ENCODE data around the gene STARD10. TPM values are rescaled to one million over a fixed set of nuclear protein-coding genes. Genes with fewer than 3 reads are reported as not detected.

The STARD10 gene, protein sequence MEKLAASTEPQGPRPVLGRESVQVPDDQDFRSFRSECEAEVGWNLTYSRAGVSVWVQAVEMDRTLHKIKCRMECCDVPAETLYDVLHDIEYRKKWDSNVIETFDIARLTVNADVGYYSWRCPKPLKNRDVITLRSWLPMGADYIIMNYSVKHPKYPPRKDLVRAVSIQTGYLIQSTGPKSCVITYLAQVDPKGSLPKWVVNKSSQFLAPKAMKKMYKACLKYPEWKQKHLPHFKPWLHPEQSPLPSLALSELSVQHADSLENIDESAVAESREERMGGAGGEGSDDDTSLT
- 25.8 TPM for polyA plus RNA-seq (2013, experiment 1 of 4)
- 21.9 TPM for polyA plus RNA-seq (2013, experiment 2 of 4)
- 22.1 TPM for polyA plus RNA-seq (2013, experiment 3 of 4)
- 29.3 TPM for polyA plus RNA-seq (2013, experiment 4 of 4)

GRCh38 chr11:72793425-72794367, at the start of gene STARD10:
Gene STARD10 (minus strand): TSS chr11:72794047. CDS start chr11:72781181, 12,866 bp downstream.
- WGBS, 2 experiments, result 2% methylated on average over 55 of the region's 55 CpGs
- no peaks in the 10 kb centered on the region for H3K27me3 ChIP-seq (ENCODE audit: control insufficient read depth, insufficient read depth, low read length, poor library complexity, severe bottlenecking)
- peak within 1 kb of the TSS; percentile 87 for H3K4me3 ChIP-seq (ENCODE audit: insufficient read depth, low read depth, low read length)
- H3K27ac ChIP-seq (ENCODE audit: insufficient read depth, low read depth, low read length, poor library complexity, severe bottlenecking), result peak within 1 kb of the TSS; percentile 89
- H3K4me1 ChIP-seq (ENCODE audit: control insufficient read depth, insufficient read depth, low read length), result peaks cover 8% of the 10 kb centered on the region
- no peaks in the 10 kb centered on the region for H3K36me3 ChIP-seq (ENCODE audit: control insufficient read depth, insufficient read depth, low read length)
- no peaks in the 10 kb centered on the region for H3K9me3 ChIP-seq (ENCODE audit: control insufficient read depth, low read length)

DNA sequence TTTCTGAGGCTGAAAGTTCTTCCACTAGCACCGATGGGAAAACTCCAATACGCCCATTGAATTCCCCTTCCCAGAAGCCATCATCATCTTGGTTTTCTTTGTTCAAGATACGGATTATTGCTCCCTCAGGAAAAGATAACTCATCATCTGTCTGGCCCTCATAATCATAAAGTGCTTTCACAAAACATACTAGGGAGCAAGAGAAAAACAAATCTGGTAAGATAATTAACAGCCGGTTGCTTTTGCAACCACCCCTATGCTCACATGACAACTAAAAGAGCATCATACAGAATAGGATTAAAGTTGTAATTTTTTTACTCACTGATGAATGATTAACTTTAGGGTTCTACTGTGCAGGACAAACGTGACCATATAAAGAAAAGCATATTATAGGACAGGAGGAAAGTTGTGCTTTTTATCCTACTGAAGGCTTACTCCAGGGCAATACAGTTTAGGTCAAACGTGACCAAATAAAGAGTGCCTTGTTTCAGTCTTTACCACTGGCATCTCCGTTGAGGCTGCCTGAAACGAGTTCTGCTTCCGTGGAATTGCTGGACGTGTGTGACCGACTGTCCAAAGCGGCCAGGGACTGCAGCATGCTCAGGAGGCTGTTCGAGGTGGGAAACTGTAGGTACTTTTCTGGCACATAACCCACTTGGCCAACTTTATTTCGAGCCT, 48.9 kb upstream of the STARD10 start:
- no peak overlapping the region for H3K27ac ChIP-seq (ENCODE audit: insufficient read depth, low read depth, low read length, poor library complexity, severe bottlenecking)
- 94 to 96% methylated on average over 14 of the region's 14 CpGs for WGBS, 2 experiments

GRCh38 chr11:72842126-72842525, 48.3 kb upstream of the STARD10 start:
- H3K27ac ChIP-seq (ENCODE audit: insufficient read depth, low read depth, low read length, poor library complexity, severe bottlenecking), result no peak overlapping the region
- no peaks in the 10 kb centered on the region for H3K4me1 ChIP-seq (ENCODE audit: control insufficient read depth, insufficient read depth, low read length)
- 96 to 99% methylated on average over 4 to 5 of the region's 5 CpGs for WGBS, 2 experiments
- no peaks in the 10 kb centered on the region for H3K9me3 ChIP-seq (ENCODE audit: control insufficient read depth, low read length)
- H3K36me3 ChIP-seq (ENCODE audit: control insufficient read depth, insufficient read depth, low read length), result peaks cover 5% of the 10 kb centered on the region
- no peaks in the 10 kb centered on the region for H3K27me3 ChIP-seq (ENCODE audit: control insufficient read depth, insufficient read depth, low read length, poor library complexity, severe bottlenecking)
- no peak overlapping the region for H3K4me3 ChIP-seq (ENCODE audit: insufficient read depth, low read depth, low read length)

More for the DNA sequence above, 48.9 kb upstream of the STARD10 start:
- H3K36me3 ChIP-seq (ENCODE audit: control insufficient read depth, insufficient read depth, low read length), result no peaks in the 10 kb centered on the region
- H3K4me3 ChIP-seq (ENCODE audit: insufficient read depth, low read depth, low read length), result no peak overlapping the region
- no peaks in the 10 kb centered on the region for H3K27me3 ChIP-seq (ENCODE audit: control insufficient read depth, insufficient read depth, low read length, poor library complexity, severe bottlenecking)
- H3K9me3 ChIP-seq (ENCODE audit: control insufficient read depth, low read length), result no peaks in the 10 kb centered on the region
- H3K4me1 ChIP-seq (ENCODE audit: control insufficient read depth, insufficient read depth, low read length), result no peaks in the 10 kb centered on the region

DNA sequence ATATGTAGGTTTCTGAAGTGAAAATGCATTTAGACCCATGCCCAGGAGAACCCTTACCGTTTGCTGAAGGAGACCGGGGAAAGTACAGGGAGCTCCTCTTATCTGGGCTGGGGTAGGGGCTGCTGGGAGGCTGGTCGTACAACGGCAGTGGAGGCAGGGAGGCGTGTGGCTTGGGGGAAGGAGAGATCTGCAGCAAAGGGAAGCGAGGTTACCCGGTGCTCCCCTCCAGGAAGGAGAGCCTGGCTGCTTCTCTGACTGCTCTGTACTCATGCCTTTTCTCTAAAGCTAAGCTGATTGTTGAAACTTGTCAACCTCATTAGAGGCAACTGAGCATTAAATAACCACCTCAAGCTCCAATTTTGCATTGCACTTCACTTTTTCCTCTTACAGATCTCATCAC, 47.5 kb upstream of the STARD10 start:
- Histone ChIP-seq H3K36me3 (ENCODE audit: control insufficient read depth, insufficient read depth, low read length) (peaks cover 5% of the 10 kb centered on the region), H3K4me1 (ENCODE audit: control insufficient read depth, insufficient read depth, low read length) (no peaks in the 10 kb centered on the region), H3K27me3 (ENCODE audit: control insufficient read depth, insufficient read depth, low read length, poor library complexity, severe bottlenecking) (no peaks in the 10 kb centered on the region), H3K9me3 (ENCODE audit: control insufficient read depth, low read length) (no peaks in the 10 kb centered on the region), H3K27ac (ENCODE audit: insufficient read depth, low read depth, low read length, poor library complexity, severe bottlenecking) (no peak overlapping the region), H3K4me3 (ENCODE audit: insufficient read depth, low read depth, low read length) (no peak overlapping the region)
- WGBS, 2 experiments, result 85 to 89% methylated on average over 7 of the region's 7 CpGs

DNA sequence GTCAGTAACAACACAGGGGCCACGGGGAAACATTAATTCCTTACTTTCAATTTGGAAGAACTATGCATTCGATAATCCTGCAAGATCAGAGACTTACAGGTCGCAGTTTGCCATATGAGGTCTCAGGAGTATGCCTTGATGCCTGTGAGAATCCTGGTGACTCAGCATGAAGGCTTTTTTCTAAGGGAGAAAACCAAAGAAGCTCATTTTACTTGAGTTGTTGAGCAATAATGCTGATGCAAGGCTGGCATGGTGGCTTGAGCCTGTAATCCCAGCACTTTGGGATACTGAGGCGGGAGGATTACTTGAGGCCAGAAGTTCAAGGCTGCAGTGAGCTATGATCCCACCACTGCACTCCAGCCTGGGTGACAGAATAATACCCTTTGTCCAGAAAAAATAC, 46.9 kb upstream of the STARD10 start:
- 93 to 94% methylated on average over 4 of the region's 4 CpGs for WGBS, 2 experiments
- Histone ChIP-seq H3K36me3 (ENCODE audit: control insufficient read depth, insufficient read depth, low read length) (peaks cover 5% of the 10 kb centered on the region), H3K4me1 (ENCODE audit: control insufficient read depth, insufficient read depth, low read length) (no peaks in the 10 kb centered on the region), H3K9me3 (ENCODE audit: control insufficient read depth, low read length) (no peaks in the 10 kb centered on the region), H3K27me3 (ENCODE audit: control insufficient read depth, insufficient read depth, low read length, poor library complexity, severe bottlenecking) (no peaks in the 10 kb centered on the region), H3K27ac (ENCODE audit: insufficient read depth, low read depth, low read length, poor library complexity, severe bottlenecking) (no peak overlapping the region), H3K4me3 (ENCODE audit: insufficient read depth, low read depth, low read length) (no peak overlapping the region)

- H3K27me3 ChIP-seq (ENCODE audit: control insufficient read depth, insufficient read depth, low read length, poor library complexity, severe bottlenecking), result no peaks in the 10 kb centered on the region
- H3K9me3 ChIP-seq (ENCODE audit: control insufficient read depth, low read length), result no peaks in the 10 kb centered on the region
- H3K27ac ChIP-seq (ENCODE audit: insufficient read depth, low read depth, low read length, poor library complexity, severe bottlenecking), result no peak overlapping the region
- H3K36me3 ChIP-seq (ENCODE audit: control insufficient read depth, insufficient read depth, low read length), result peaks cover 5% of the 10 kb centered on the region
- H3K4me1 ChIP-seq (ENCODE audit: control insufficient read depth, insufficient read depth, low read length), result no peaks in the 10 kb centered on the region
- WGBS, 2 experiments, result 83 to 94% methylated on average over 3 to 4 of the region's 4 CpGs
- no peak overlapping the region for H3K4me3 ChIP-seq (ENCODE audit: insufficient read depth, low read depth, low read length)
Measured at GRCh38 chr11:72838691-72839305, 45.0 kb upstream of the STARD10 start.

DNA sequence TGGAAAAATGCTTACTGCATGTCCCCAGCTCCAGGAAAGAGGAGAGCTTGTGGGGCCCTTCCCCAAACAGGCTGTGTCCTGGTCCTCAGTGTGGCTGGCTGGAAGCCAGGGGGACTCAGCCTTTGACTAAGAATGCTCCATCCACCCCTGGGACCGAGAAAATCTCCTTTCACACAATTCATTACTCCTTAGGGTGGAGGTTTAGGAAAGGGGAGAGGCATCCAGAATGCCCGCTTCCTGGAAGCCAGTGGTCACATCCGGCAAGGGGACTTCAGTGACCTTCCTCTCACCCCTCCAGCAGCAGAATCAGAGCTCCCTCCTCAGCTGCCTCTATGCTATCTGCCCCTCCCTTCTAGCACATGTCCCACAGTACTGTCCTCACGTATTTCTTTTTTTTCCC, 42.3 kb upstream of the STARD10 start:
- H3K4me1 ChIP-seq (ENCODE audit: control insufficient read depth, insufficient read depth, low read length), result peaks cover 8% of the 10 kb centered on the region
- no peak overlapping the region for H3K27ac ChIP-seq (ENCODE audit: insufficient read depth, low read depth, low read length, poor library complexity, severe bottlenecking)
- H3K9me3 ChIP-seq (ENCODE audit: control insufficient read depth, low read length), result no peaks in the 10 kb centered on the region
- WGBS, 2 experiments, result 82 to 88% methylated on average over 4 of the region's 4 CpGs
- H3K27me3 ChIP-seq (ENCODE audit: control insufficient read depth, insufficient read depth, low read length, poor library complexity, severe bottlenecking), result no peaks in the 10 kb centered on the region
- H3K4me3 ChIP-seq (ENCODE audit: insufficient read depth, low read depth, low read length), result no peak overlapping the region
- H3K36me3 ChIP-seq (ENCODE audit: control insufficient read depth, insufficient read depth, low read length), result peaks cover 5% of the 10 kb centered on the region

GRCh38 chr11:72834905-72835304, 41.1 kb upstream of the STARD10 start:
- Histone ChIP-seq H3K4me1 (ENCODE audit: control insufficient read depth, insufficient read depth, low read length) (peaks cover 8% of the 10 kb centered on the region), H3K4me3 (ENCODE audit: insufficient read depth, low read depth, low read length) (no peak overlapping the region), H3K9me3 (ENCODE audit: control insufficient read depth, low read length) (no peaks in the 10 kb centered on the region), H3K27ac (ENCODE audit: insufficient read depth, low read depth, low read length, poor library complexity, severe bottlenecking) (no peak overlapping the region), H3K27me3 (ENCODE audit: control insufficient read depth, insufficient read depth, low read length, poor library complexity, severe bottlenecking) (no peaks in the 10 kb centered on the region), H3K36me3 (ENCODE audit: control insufficient read depth, insufficient read depth, low read length) (peaks cover 5% of the 10 kb centered on the region)
- WGBS, 2 experiments, result 96 to 98% methylated on average over 5 of the region's 5 CpGs

GRCh38 chr11:72833811-72834493, 40.1 kb upstream of the STARD10 start:
- Histone ChIP-seq H3K4me1 (ENCODE audit: control insufficient read depth, insufficient read depth, low read length) (peaks cover 8% of the 10 kb centered on the region), H3K27me3 (ENCODE audit: control insufficient read depth, insufficient read depth, low read length, poor library complexity, severe bottlenecking) (no peaks in the 10 kb centered on the region), H3K9me3 (ENCODE audit: control insufficient read depth, low read length) (no peaks in the 10 kb centered on the region), H3K4me3 (ENCODE audit: insufficient read depth, low read depth, low read length) (no peak overlapping the region), H3K36me3 (ENCODE audit: control insufficient read depth, insufficient read depth, low read length) (peaks cover 5% of the 10 kb centered on the region), H3K27ac (ENCODE audit: insufficient read depth, low read depth, low read length, poor library complexity, severe bottlenecking) (no peak overlapping the region)
- WGBS, 2 experiments, result 81 to 85% methylated on average over 8 of the region's 8 CpGs

Data from ectodermal cell (in vitro differentiated cells).